Lower leg skin (tissue), 3 donors: ENCODE results near the gene SCYGR4.

Source experiments
- POLR2A ChIP-seq, 2 donors: fragments of 450-650 bp; IDR thresholded peaks; one replicate each; pipeline ENCODE4 v1.6.1; 2016 to 2017; ENCODE audit warnings: antibody characterized with exemption in 2 of 2, mild to moderate bottlenecking in 1 of 2, moderate library complexity in 1 of 2
- TF ChIP-seq, protein P1 (sequence below), 3 donors: fragments of 450-650 bp; IDR thresholded peaks; one replicate each; pipeline ENCODE4 v1.5.1; 2016; ENCODE audit warnings: antibody characterized with exemption in 3 of 3, mild to moderate bottlenecking in 3 of 3, moderate library complexity in 2 of 3

DNA sequence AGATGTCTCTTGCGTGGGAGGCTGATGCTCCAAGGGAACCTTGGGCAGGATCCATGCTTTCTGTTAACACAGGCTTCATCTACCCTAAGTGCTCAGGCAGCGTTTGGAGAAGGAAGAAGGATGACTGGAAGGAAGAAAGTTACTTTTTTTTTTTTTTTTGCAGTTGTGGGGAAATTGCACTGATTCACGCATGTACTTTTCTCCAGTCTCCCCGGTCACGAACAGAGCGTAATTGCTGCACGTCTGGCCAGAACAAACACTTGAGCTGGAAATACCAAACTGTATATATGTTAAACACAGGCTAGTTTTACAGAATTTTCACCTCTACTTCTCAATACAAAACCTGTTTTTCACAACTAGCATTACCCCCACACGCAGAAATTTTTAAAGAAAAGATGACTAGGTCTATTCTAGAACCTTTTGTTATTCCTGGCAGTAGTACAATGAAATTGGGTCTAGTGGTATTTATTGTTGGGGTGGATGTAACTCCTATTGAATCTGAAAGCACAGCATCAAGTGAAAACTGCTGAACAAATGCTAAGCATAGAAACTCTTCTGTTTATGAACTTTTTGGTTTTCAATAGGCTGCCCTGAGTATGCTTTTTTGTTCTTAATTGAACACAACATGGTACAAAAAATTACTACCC lies 40.0 kb downstream of the SCYGR4 start:
- TF ChIP-seq, protein P1, sequence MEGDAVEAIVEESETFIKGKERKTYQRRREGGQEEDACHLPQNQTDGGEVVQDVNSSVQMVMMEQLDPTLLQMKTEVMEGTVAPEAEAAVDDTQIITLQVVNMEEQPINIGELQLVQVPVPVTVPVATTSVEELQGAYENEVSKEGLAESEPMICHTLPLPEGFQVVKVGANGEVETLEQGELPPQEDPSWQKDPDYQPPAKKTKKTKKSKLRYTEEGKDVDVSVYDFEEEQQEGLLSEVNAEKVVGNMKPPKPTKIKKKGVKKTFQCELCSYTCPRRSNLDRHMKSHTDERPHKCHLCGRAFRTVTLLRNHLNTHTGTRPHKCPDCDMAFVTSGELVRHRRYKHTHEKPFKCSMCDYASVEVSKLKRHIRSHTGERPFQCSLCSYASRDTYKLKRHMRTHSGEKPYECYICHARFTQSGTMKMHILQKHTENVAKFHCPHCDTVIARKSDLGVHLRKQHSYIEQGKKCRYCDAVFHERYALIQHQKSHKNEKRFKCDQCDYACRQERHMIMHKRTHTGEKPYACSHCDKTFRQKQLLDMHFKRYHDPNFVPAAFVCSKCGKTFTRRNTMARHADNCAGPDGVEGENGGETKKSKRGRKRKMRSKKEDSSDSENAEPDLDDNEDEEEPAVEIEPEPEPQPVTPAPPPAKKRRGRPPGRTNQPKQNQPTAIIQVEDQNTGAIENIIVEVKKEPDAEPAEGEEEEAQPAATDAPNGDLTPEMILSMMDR (IDR thresholded peaks at IDR 0.05) = no peak
- TF ChIP-seq POLR2A (IDR thresholded peaks at IDR 0.05) = no peak
